ENCODE measurements around the gene DNHD1.
A peak's percentile ranks its signal among the peaks of the same experiment; 100 is the strongest.

Gene DNHD1

GRCh38 chr11:6531267-6531752, 34.2 kb downstream of the DNHD1 start:
- peak; percentile 6 for DNase-seq

- DNase-seq = no peak
Measured at GRCh38 chr11:6538456-6538855, 41.4 kb downstream of the DNHD1 start.

GRCh38 chr11:6538945-6539344, 41.9 kb downstream of the DNHD1 start:
- DNase-seq = no peak

GRCh38 chr11:6539748-6540268, 42.7 kb downstream of the DNHD1 start:
- no peak for DNase-seq

- no peak for DNase-seq
Measured at GRCh38 chr11:6541356-6541755, 44.3 kb downstream of the DNHD1 start.

GRCh38 chr11:6542727-6543126, 45.6 kb downstream of the DNHD1 start:
- DNase-seq = no peak

GRCh38 chr11:6544921-6545850, 48.1 kb downstream of the DNHD1 start:
- no peak for DNase-seq

- no peak for DNase-seq
Measured at GRCh38 chr11:6545917-6546605, 49.0 kb downstream of the DNHD1 start.

GRCh38 chr11:6546735-6547134, 49.7 kb downstream of the DNHD1 start:
- DNase-seq = no peak

GRCh38 chr11:6547177-6547576, 50.1 kb downstream of the DNHD1 start:
- no peak for DNase-seq

- DNase-seq = no peak
Measured at GRCh38 chr11:6548121-6548520, 51.0 kb downstream of the DNHD1 start.

GRCh38 chr11:6548641-6549040, 51.6 kb downstream of the DNHD1 start:
- DNase-seq = no peak

- no peak for DNase-seq
Measured at GRCh38 chr11:6553634-6554033, 56.6 kb downstream of the DNHD1 start.

- DNase-seq = no peak
Measured at GRCh38 chr11:6554828-6555706, 58.0 kb downstream of the DNHD1 start.

GRCh38 chr11:6556139-6556949, 59.3 kb downstream of the DNHD1 start:
- DNase-seq = no peak

GRCh38 chr11:6557063-6557462, 60.0 kb downstream of the DNHD1 start:
- no peak for DNase-seq

- DNase-seq = no peak
Measured at GRCh38 chr11:6557761-6558674, 60.9 kb downstream of the DNHD1 start.

- DNase-seq = no peak
Measured at GRCh38 chr11:6559369-6559768, 62.3 kb downstream of the DNHD1 start.

- no peak for DNase-seq
Measured at GRCh38 chr11:6561288-6561687, 64.2 kb downstream of the DNHD1 start.

- DNase-seq = peak; percentile 25
Measured at GRCh38 chr11:6563121-6563619, 66.1 kb downstream of the DNHD1 start.

- DNase-seq = no peak
Measured at GRCh38 chr11:6563667-6564066, 66.6 kb downstream of the DNHD1 start.

All from DMS79 (cell line).